Neural progenitor cell (in vitro differentiated cells): Measurements from ENCODE around the gene DDX49.
A peak's percentile ranks its signal among the peaks of the same experiment; 100 is the strongest.

Experiments used
- EZH2 ChIP-seq: fragments of 200-600 bp; sonication (generic); IDR thresholded peaks from 2 replicates; pipeline ENCODE4 v1.6.1; 2017; ENCODE audit warnings: antibody characterized with exemption, mild to moderate bottlenecking, moderate library complexity
- EZH2phosphoT487 ChIP-seq: fragments of 200-600 bp; sonication (generic); IDR thresholded peaks from 2 replicates; pipeline ENCODE4 v1.6.1; 2017; ENCODE audit warnings: antibody characterized with exemption
- TF ChIP-seq, protein P1 (sequence below): fragments of 200-600 bp; sonication (generic); IDR thresholded peaks from 2 replicates; pipeline ENCODE4 v1.5.1; 2017; ENCODE audit warnings: antibody characterized with exemption, mild to moderate bottlenecking

DNA sequence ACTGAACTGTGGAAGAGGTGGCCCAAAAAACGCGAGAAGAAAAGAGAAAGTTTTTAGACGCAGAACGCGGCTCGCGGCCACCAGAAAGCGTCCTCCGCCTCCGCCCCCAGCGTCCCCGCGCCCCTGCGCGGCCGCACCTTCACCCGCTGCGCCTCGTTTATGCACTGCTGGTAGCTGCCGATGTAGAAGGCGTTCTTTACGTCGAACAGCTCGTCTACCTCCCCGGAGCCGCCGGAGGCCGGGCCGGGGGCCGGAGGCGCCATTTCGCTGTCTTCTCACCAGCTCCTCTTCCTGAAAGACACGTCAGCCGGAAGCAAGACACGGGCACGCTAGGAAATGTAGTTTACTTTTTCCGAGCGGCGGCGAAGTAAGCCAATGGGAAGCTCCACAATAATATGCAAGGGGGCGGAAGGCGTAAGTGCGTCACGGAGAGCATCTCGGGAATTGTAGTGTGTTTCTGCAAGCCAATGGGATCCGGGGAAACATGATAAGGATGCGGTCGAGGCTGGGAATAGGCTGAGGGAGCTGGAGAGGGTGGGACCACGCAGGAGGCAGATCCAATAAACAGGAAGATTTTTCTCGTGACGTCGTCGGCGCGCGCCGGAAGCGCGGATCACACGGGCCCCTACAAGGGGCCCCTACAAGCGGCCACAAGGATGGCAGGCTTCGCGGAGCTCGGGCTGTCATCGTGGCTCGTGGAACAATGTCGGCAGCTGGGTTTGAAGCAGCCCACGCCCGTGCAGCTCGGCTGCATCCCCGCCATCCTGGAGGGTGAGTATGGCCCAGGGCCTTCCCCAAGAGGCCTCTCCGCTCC is at the start of gene DDX49, which contains the start of gene COPE:
- TF ChIP-seq EZH2 (no peak), EZH2phosphoT487 (no peak)
- TF ChIP-seq, protein P1, sequence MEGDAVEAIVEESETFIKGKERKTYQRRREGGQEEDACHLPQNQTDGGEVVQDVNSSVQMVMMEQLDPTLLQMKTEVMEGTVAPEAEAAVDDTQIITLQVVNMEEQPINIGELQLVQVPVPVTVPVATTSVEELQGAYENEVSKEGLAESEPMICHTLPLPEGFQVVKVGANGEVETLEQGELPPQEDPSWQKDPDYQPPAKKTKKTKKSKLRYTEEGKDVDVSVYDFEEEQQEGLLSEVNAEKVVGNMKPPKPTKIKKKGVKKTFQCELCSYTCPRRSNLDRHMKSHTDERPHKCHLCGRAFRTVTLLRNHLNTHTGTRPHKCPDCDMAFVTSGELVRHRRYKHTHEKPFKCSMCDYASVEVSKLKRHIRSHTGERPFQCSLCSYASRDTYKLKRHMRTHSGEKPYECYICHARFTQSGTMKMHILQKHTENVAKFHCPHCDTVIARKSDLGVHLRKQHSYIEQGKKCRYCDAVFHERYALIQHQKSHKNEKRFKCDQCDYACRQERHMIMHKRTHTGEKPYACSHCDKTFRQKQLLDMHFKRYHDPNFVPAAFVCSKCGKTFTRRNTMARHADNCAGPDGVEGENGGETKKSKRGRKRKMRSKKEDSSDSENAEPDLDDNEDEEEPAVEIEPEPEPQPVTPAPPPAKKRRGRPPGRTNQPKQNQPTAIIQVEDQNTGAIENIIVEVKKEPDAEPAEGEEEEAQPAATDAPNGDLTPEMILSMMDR: peak; percentile 4
